ENCODE measurements around the gene COMT.

Gene COMT

DNA sequence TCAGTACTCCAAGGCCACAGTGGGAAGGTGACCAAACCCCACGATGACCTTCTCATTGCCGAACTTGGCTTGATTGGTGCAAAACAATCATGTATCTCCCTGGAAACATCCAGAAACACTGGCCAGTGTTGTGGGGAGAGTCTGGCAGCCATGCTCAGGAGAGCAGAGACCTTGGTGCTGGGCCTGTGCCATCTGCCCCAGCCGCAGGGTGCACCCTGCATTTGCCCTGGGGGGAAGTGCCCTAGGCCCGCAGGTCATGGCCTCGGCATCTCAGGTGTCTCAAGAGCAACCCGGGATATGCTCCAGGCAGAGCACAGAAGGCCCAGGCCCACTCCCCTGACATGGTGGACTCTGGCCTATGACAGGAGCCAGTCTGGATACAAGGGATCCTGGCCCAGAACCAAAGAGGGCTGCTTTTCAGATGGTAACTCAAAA, 51.4 kb downstream of the COMT start:
- DNase-seq = no peak
- Histone ChIP-seq H3K79me2 (ENCODE audit: insufficient read depth, low read length) (no peaks in the 10 kb centered on the region), H3K4me3 (ENCODE audit: low read depth in 1 of 2, low read length in 2 of 2) (no peak overlapping the region), H3K9ac (ENCODE audit: low read depth, low read length) (no peak overlapping the region), H3K27me3 (ENCODE audit: insufficient read depth, low read length, poor library complexity) (no peaks in the 10 kb centered on the region), H3K4me2 (ENCODE audit: insufficient read depth, low read length) (no peak overlapping the region), H3K27ac (ENCODE audit: low read length) (no peak overlapping the region), H3K4me1 (ENCODE audit: insufficient read depth, low read length) (no peaks in the 10 kb centered on the region), H3K36me3 (ENCODE audit: insufficient read depth, low read length) (no peaks in the 10 kb centered on the region), H4K20me1 (ENCODE audit: insufficient read depth, low read length) (peaks cover 13% of the 10 kb centered on the region; the same call in 1 of the 2 replicates), H2AFZ (ENCODE audit: low read depth, low read length) (no peak overlapping the region), H3K9me3 (ENCODE audit: insufficient read depth, low read length, severe bottlenecking) (no peaks in the 10 kb centered on the region)
- ATAC-seq (ENCODE audit: insufficient read depth, low read depth) = no peak
- TF ChIP-seq, protein P1, sequence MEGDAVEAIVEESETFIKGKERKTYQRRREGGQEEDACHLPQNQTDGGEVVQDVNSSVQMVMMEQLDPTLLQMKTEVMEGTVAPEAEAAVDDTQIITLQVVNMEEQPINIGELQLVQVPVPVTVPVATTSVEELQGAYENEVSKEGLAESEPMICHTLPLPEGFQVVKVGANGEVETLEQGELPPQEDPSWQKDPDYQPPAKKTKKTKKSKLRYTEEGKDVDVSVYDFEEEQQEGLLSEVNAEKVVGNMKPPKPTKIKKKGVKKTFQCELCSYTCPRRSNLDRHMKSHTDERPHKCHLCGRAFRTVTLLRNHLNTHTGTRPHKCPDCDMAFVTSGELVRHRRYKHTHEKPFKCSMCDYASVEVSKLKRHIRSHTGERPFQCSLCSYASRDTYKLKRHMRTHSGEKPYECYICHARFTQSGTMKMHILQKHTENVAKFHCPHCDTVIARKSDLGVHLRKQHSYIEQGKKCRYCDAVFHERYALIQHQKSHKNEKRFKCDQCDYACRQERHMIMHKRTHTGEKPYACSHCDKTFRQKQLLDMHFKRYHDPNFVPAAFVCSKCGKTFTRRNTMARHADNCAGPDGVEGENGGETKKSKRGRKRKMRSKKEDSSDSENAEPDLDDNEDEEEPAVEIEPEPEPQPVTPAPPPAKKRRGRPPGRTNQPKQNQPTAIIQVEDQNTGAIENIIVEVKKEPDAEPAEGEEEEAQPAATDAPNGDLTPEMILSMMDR (IDR thresholded peaks at IDR 0.05; ENCODE audit: borderline replicate concordance, extremely low read depth, low read length, poor library complexity, severe bottlenecking) = no peak
- no peak for TF ChIP-seq EZH2 (IDR thresholded peaks at IDR 0.05; ENCODE audit: borderline replicate concordance, low read depth, low read length, severe bottlenecking)

DNA sequence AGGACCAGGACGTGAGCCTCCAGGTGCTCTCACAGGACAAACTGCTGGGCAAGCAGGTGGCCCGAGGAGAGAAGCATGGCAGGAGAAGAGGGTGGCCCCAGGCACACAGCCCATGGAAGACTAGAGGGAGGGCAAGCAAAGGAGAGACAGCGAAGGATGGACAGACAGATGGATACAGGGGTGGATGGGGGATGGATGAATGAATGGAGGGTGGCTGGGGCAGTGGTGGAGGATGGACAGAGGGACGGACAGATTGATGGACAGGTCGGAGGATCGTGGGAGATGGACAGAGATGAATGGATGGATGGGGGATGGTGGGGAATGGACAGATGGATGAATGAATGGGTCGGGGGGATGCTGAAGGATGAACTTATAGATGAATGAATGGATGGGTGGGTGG, 52.4 kb downstream of the COMT start:
- H3K79me2 ChIP-seq (ENCODE audit: insufficient read depth, low read length) = no peaks in the 10 kb centered on the region
- DNase-seq (no peak), ATAC-seq (ENCODE audit: insufficient read depth, low read depth) (no peak)
- H4K20me1 ChIP-seq (ENCODE audit: insufficient read depth, low read length) = peaks cover 17% of the 10 kb centered on the region; the same call in 1 of the 2 replicates
- no peak for TF ChIP-seq EZH2 (IDR thresholded peaks at IDR 0.05; ENCODE audit: borderline replicate concordance, low read depth, low read length, severe bottlenecking)
- TF ChIP-seq, protein P1 (IDR thresholded peaks at IDR 0.05; ENCODE audit: borderline replicate concordance, extremely low read depth, low read length, poor library complexity, severe bottlenecking) = no peak
- no peaks in the 10 kb centered on the region for H3K4me1 ChIP-seq (ENCODE audit: insufficient read depth, low read length)
- no peak overlapping the region for H3K4me2 ChIP-seq (ENCODE audit: insufficient read depth, low read length)
- no peaks in the 10 kb centered on the region for H3K9me3 ChIP-seq (ENCODE audit: insufficient read depth, low read length, severe bottlenecking)
- H2AFZ ChIP-seq (ENCODE audit: low read depth, low read length) = no peak overlapping the region
- no peak overlapping the region for H3K4me3 ChIP-seq (ENCODE audit: low read depth in 1 of 2, low read length in 2 of 2)
- no peak overlapping the region for H3K9ac ChIP-seq (ENCODE audit: low read depth, low read length)
- no peaks in the 10 kb centered on the region for H3K27me3 ChIP-seq (ENCODE audit: insufficient read depth, low read length, poor library complexity)
- H3K36me3 ChIP-seq (ENCODE audit: insufficient read depth, low read length) = no peaks in the 10 kb centered on the region
- no peak overlapping the region for H3K27ac ChIP-seq (ENCODE audit: low read length)

DNA sequence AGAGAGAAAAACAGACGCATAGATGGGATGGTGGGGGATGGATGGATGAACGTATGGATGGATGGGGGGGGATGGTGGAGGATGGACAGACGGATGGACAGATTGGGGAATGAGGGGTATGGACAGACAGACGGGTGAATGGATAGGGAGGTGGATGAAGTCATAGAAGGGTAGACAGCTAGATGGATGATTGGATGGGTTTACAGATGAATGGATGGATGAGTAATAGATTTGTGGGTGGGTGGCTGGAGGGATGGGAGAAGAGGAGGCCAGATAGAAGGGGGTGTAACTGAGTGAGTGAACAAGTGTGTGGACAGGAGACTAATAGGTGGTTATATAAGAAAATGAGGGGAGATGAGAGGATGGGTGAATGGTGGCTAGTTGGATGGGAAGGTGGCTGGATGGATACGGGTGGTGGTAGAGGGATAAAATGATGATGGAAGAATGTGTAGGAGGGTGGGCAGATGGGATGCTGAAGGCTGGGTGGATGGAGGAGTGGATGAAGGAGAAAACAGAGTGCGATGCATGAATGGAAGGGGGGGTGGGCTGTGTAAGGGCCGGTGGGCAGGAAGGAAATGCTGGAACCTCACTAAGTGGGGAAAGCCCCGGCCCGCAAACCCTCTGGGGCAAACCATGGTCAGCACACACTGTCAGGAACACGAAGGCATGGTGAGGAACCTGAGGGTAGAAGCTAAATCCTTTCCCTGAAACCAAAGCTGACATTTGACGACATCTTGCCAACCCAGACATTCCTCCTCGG, 53.5 kb downstream of the COMT start:
- no peak for ATAC-seq (ENCODE audit: insufficient read depth, low read depth)
- peaks cover 23% of the 10 kb centered on the region; the same call in 1 of the 2 replicates for H4K20me1 ChIP-seq (ENCODE audit: insufficient read depth, low read length)
- no peak overlapping the region for H3K4me2 ChIP-seq (ENCODE audit: insufficient read depth, low read length)
- H3K27ac ChIP-seq (ENCODE audit: low read length) = no peak overlapping the region
- DNase-seq = no peak
- no peaks in the 10 kb centered on the region for H3K4me1 ChIP-seq (ENCODE audit: insufficient read depth, low read length)
- H2AFZ ChIP-seq (ENCODE audit: low read depth, low read length) = no peak overlapping the region
- H3K4me3 ChIP-seq (ENCODE audit: low read depth in 1 of 2, low read length in 2 of 2) = no peak overlapping the region
- no peaks in the 10 kb centered on the region for H3K36me3 ChIP-seq (ENCODE audit: insufficient read depth, low read length)
- H3K9ac ChIP-seq (ENCODE audit: low read depth, low read length) = no peak overlapping the region
- H3K9me3 ChIP-seq (ENCODE audit: insufficient read depth, low read length, severe bottlenecking) = no peaks in the 10 kb centered on the region
- H3K79me2 ChIP-seq (ENCODE audit: insufficient read depth, low read length) = no peaks in the 10 kb centered on the region
- H3K27me3 ChIP-seq (ENCODE audit: insufficient read depth, low read length, poor library complexity) = no peaks in the 10 kb centered on the region
- TF ChIP-seq EZH2 (IDR thresholded peaks at IDR 0.05; ENCODE audit: borderline replicate concordance, low read depth, low read length, severe bottlenecking) = no peak
- TF ChIP-seq, protein P1 (IDR thresholded peaks at IDR 0.05; ENCODE audit: borderline replicate concordance, extremely low read depth, low read length, poor library complexity, severe bottlenecking) = no peak

Measured in DND-41 (cell line).